Dedifferentiated amniotic fluid mesenchymal stem cell (primary cell): ENCODE measurements around the gene C19orf47.
"Not testable (repeated sequence)": the region's sequence is repeated elsewhere in the genome, so short reads cannot be mapped to it uniquely, and the experiment has no call there.

ENCODE experiments used
- DNase-seq: peaks from one replicate; pipeline ENCODE4 v3.0.0-alpha.2; 2016; ENCODE audit errors: extremely low spot score

Gene C19orf47

DNA sequence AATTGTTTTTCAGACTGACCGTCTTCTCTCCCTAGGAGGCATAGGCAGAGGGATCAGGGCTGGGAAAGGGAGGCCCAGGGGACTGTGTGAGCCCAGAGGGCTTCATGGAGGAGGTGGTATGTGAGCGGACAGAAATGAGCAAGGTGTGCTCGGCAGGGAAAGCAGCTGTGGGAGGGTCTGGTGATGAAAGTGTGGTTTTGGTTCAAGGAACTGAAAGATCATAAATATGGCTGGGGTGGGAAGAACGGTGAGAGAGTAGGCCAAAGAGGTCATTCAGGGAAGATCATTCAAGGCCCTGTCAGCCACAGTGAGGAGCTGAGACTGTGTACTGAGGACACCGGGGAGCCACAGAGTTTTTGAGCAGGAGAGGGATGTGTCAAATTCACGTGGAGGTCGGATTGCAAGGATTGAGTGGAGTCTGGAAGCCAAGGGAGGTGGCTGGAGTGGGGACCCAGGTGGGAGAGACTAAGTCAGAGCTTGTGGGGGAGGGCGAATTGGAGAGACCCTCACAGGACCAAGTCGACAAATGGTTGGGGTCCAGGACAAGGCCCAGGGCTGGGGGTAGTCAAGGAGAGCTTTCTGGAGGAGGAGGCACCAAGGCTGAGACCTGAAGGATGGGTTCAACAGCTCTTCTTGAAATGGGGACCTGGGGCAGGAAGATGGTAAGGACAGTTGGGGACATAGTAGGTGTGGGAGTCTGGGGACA lies 7.9 kb upstream of the C19orf47 start:
- no peak for DNase-seq

DNA sequence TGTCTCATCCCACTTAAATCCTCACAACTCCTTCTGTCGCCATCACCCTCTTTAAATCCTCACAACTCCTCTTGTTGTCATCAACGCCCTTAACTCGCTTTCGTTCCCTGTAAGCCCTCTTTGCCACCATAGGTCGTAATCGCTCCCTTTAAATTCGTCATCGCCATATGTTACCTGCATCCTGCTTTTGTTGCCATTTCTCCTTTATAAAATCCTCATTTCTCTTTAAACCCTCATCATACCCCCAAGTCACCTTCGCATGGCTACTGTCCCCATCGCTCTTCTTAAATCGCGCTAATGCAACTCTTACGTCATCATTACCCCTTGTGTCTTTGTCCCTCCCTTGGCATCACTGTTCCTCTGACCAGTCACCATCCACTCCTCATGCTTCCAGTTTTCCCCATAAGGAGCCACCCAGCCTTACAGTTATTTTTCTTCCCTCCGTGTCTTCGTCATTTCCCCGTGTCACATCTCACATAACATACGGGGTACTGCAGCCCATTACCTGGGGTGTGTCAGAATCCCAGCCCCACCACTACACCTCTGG lies 837 bp upstream of the C19orf47 start:
- DNase-seq = no peak

DNA sequence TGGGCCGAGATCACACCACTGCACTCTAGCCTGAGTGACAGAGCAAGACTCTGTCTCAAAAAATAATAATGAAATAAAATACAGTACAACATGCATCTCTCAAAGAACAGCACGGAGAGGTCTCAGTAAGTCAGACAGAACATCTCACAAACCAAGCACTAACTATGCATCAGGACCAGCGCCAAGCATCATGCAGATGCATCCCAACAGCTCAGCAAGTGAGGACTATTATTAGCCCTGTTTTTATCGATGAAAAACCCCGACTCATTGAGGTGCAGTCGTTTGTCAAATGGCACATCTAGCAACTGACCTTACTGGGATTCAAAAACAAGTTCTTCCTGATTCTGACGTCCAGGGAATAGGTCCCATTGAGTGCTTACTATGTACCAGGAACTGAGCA lies 3.8 kb downstream of the C19orf47 start:
- DNase-seq = no peak

DNA sequence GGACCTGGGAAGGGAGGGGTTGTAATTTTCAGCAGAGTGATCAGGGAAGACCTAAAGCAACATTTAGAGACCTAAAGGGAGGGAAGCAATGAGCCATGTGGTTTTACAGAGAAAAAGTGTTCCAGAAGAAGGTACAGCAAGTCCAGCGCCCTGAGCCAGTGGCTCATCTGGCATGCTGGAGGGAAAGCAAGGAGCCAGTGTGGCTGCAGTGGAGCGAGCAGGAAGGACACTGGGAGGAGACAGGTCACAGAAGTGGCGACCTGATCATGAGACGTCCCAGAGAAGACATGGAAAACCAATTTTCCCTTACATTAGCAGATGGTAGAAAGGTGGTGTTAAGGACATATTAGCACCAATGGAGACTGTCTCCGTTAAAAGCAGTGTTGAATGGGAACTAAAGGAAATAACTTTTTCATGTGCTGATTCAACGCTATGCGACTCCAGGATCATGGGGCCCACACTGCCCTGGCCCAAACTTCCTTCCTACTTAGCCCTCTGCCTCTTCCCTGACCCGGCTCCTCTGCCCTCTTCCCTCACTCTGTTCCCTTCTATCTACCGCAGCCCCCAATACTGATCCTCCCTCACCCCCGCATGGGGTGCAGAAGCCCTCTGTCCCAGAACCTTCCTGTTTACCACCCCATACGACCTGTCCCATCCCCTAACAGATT lies 5.4 kb downstream of the C19orf47 start:
- DNase-seq = no peak

DNA sequence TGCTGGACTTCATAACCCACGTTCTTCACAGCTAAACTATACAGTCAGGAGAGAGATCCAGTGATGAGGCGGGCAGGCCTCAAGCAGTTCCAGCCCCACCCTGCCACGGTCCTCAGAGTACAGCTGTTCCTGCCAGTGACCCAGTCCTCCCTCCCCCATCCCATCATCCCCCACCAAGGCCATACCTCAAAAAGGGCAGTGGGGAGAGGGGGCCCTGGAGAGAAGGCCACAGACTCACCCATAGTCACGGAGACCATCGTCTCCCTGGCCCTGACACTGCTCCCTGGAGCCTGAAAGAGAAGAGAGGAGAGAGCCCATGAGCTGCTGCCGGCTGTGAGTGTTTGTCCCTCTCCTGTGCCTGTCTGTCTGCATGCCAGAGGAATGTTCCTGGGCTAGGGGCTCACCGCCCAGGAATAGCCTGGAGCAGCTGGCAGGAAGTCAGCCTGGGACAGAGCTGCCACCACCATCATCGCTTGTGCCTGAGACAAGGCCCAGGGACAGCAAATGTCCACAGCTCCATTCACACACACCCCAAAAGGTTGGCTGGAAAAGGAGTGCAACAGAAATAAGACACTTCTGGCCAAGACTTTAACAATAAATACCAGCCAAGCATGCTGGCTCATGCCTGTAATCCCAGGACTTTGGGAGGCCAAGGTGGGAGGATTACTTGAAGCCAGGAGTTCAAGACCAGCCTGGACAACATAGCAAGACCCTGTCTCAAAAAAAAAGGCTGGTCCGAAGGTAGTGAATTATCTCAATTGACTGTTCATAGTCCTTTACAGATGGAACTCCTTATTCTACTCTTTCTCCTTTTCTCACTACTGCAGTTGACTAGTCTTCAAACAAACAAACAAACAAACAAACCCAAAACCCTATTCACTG lies 6.4 kb downstream of the C19orf47 start:
- DNase-seq = no peak

DNA sequence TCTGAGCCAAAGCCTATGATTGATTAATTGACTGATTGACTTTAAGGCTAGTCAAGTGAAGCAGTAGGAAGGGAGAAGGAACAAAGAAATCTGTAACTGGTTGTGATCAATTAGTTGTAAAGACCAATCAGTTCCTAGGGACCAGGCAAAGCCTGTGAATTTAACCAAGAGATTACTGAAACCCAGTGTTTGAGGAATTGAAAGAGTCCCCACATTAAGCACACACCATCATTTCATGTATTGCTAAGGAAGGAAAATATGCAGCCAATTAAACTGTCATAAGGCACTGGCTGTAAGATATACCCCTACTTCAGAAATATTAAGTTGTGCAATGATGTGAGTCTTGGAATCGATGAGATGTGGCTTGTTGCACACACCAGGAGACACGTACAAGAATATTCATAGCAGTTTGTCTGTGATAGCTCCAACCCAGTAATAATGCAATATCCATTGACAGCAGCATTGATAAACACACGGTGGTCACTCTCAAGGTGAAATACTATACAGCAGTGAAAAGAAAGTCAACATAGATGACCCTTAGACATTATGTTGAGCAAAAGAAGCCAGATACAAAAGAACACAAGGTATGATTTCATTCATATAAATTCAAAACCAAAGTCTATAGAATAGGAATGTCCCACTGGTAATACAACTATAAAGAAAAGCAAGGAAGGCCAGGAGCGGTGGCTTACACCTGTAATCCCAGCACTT lies 9.0 kb downstream of the C19orf47 start:
- DNase-seq = no peak

DNA sequence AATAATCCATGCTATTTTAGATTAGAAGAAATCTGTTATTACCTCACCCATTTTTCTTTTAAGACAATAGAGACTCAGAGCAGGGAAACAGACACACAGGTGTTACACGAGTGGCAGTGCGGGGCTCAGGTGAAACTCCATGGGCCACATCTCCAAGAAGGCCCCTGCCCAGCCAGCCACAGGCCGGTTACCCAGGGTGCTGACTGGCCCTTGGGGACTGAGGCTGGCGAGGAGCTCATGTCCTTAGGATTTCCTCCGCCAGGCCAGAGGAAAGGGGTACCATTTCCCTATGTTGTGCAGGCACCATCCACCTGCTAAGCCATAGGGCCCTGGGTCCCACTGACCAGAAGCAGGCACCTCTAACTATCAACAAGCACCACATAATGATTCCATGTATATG lies 10.6 kb downstream of the C19orf47 start:
- no peak for DNase-seq

DNA sequence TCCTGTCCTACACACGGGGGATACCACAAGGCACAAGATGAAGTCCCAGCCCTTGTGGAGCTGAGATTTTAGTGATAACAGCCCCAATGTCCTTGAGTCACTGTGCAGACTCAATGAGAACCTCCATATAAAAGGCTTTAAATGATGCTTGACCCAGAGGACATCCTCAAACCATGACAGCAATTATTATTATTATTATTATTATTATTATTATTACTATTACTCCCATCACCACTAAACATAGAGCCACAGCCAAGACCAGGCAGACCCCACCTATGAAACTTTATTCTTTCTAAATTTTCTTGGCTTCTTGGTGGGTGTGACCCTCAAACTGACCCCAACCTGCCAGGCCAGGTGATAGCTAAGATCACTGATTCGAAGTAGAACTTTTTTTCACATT lies 11.1 kb downstream of the C19orf47 start:
- DNase-seq = no peak

DNA sequence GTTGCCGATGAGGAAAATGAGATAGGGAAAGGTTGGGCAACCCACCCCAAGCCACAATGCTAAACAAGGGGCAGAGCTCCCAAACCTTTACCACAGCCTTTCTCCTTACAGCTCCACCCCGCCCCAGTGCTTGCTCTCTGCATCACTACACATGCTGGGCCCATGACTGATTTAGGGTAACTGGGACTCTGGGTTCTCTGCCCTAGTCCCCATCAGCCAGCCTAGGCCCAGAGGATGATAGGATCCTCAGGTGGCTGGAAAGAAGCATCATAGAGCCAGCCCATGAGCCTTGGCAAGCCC lies 11.6 kb downstream of the C19orf47 start:
- no peak for DNase-seq

DNA sequence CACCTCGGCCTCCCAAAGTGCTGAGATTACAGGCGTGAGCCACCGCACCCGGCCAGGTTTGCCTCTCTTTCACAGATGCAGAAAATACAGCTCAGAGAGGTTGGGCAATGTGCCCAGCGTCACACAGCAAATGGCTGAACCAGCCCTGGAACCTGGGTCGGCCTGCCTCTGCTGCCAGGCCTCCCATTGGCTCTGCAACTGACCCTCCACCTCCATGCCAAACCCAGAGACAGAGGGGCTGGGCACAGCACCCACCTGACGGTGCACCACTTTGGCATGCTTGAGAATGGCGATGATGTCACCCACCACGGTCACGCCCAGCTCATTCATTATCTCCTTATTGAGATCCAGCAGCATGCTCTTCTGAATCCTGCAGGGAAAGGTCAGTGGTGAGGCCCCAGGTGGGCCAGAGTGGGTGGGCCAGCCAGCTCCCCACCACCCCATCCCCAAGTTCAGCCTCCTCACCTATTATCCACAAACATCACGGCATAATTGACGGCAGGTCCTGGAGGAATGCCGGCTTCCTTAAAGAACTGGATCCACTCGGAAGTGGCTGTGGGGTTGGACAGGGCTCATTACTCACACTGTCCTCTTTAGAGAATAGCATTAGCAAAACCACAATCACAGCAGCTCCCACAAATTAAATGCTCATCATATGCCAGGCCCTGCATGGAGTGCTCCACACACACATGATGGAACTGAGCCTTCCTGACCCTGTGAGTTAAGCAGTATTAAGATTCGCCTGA lies 12.2 kb downstream of the C19orf47 start:
- DNase-seq = no peak

DNA sequence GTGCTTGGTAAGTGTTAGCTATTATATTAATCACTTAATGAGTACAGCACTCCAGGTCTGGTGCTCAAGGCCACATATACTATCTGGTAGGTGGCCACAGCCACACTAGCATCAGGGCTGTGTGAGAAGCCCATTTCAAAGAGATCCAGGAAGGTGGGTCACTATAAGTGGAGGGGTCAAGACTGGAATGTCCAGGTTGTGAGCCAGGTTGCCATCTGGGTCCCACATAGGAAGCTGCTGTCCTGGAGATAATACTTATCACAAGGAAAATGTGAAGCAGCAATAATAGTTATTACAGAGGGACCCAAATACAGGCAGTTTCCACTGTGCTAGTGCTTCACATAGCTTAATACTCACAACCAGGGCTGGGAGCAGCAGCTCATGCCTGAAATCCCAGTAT lies 13.1 kb downstream of the C19orf47 start:
- DNase-seq = no peak

DNA sequence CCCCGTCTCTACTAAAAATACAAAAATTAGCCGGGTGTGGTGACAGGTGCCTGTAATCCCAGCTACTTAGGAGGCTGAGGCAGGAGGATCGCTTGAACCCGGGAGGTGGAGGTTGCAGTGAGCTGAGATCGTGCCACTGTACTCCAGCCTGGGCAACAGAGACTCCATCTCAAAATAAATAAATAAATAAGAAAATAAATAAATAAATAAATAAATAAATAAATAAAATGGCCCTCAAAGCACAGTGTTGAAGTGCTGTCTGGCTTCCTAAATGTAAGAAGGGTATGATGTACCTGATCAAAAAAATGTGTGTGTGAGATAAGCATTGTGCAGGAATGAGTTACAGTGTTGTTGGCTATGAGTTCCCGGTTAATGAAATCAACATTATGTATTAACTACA lies 15.1 kb downstream of the C19orf47 start:
- DNase-seq = not testable (repeated sequence)

DNA sequence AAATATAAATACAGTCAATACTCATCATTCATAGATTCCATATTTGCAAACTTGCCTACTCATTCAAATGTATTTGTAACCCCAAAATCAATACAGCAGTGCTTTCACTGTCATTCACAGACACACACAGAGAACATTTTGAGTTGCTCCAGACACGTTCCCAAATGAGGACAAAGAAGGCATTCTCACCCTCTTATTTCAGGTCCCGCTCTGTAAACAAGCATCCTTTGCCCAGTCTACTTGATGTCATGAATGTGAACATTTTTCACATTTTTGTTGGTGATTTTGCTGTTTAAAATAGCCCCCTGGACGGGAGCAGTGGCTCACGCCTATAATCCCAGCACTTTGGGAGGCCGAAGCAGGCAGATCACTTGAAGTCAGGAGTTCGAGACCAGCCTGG lies 15.5 kb downstream of the C19orf47 start:
- no peak for DNase-seq

DNA sequence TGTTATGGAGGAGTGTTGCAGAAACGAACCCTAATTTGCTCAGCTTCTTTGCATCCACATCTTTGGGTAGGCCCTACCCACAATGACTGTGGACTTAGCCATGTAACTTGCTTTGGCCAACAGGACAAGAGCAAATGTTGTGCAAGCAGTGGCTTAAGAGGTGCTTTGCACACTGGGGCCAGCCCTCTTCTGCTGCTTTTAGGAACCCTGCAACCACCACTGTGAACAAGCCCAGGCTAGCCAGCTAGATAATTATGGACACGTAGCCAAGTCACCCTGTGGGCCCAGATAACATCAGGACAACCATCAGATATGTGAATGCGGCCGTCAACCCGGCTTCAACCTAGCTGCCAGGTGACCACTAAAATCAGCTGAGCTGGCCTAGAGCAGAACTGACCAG lies 17.1 kb downstream of the C19orf47 start:
- DNase-seq = no peak

DNA sequence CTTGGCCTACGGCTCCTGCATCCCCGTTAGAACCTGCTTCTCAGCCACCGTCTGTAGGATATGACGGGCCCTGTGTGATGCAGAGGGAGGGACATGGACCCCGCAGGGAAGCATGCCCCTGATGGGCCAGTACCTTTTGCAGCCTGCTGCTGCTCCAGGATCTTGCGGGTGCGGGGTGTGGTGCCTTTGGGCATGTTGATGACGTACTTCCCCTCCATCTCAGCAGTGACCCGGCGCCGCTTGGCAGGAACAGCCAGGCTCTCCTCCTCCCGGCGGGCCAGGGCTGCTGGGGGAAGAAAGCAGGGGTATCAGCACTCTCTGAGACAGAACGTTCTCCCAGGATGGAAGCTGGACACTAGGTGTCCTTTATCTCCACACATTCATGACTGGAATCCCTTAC lies 22.0 kb downstream of the C19orf47 start:
- no peak for DNase-seq

DNA sequence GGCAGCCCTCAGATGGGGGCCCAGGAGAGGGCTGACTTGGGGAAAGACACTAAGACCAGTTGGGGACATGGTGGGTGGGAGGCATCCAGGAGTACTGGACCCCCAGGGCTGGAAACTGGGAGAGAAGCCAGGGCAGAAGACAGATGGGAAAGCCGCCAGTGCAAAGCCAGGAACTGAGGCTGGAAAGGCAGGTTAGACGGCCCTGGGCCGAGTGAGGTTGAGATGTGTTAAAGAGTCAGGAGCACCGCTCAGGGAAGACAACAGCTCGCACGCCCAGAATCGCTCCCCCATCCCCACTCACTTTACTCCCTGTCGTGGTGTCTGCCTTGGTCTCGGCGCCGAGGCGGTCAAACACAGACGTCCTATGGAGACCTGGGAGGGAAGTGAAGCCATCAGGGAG lies 24.5 kb downstream of the C19orf47 start:
- DNase-seq = no peak

DNA sequence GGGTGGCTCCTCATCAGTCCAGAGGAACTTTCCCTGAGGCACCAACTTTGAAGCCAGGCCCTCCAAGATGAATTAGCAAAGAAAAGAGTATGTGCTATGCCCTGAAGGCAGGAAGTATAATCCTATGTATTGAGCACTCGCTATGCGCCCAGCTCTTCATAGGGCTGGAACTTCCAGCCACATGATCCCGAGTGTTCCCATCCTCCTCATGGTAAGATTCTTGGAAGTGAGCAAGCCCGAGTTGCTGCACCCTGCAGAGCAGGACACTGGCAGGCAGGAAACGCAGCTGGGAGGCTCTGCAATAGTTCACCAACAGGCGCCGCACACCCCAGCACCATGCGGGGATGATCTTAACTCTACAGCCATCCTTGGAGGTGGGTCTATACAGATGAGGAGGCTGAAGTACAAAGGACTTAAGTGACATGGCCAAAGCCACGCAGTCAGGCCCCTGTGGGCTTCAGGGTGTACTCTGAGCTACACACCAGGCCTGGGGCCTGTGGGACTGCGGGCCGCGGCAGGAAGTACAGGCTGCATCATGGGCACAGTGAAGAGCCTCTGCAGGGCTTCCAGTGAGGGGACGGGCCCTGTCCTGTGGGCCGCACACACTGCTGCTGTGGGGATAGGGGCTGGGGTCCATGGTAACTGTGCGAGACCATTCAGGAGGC lies 25.1 kb downstream of the C19orf47 start:
- DNase-seq = no peak

DNA sequence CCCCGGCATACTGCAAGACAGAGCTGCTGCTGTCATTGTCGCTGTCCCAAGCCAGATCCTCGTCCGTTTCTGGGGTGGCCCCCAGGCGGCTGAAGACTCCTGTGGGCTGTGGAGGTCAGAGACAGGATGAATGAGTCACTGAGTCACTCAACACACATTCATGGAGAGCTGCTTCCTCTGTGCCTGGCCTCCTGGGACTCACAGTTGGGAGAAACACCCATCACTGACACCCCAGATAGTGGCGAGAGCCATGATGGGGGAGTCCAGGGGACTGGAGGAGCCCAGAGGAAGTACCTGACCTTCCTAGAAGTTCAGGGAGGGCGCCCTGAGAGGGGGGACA lies 26.0 kb downstream of the C19orf47 start:
- DNase-seq = no peak

DNA sequence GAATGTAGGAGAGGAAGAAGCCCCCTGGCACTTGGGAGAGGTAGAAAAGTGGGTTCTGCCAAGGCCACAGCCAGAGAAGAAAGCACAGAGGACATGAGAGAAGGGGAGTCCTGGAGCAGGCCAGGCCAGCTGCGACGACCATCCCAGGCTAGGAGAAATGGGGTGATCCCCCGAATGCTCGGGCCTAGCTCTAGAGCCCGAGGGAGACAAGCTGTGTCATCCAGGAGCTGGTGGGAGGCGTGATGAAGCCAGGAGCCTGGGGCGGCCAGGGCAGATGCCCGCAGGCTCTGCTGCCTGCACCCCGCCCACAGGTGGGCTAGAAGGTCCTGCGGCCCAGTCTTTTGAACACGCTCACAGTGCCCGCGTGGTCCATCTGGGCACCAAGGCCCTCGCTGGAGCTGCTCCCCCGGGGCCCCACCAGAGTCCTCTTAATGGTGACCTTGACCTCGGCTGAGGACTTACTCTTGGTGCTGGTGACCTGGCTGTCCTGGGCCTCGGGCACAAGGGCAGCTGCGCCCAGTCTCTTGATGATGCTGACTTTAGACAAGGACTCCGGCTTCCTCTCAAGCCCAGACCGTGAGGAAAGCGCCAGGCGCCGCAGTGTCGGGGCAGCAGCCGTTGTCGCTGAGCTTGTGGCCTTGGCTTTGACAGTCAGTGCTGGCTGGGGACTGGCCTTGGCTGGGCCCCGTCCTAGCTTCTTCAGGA lies 26.5 kb downstream of the C19orf47 start:
- no peak for DNase-seq

DNA sequence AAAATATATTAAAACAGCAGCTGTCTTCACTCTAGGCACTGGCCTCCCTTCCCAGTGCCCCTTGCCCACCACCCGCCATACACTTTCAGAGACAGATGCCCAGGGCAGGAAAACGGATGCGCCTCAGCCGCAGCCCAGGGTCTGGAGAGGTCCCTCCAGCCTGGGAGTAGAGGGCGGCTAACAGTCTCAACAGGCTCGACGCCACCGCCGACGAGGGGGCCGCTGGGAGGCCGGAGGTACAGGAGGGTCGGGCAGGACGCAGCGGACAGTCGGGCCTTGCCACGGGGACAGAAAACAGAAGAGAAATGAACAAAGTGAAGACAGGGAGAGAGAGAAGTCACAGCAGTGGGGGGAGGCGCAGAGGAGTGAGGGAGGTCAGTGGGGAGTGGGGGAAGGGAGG lies 27.1 kb downstream of the C19orf47 start:
- no peak for DNase-seq
